Esophagus muscularis mucosa (tissue), 4 donors: Measurements from ENCODE around the gene BOK. TPM values are rescaled to one million over a fixed set of nuclear protein-coding genes. Genes with fewer than 3 reads are reported as not detected.
"Not testable (repeated sequence)": the region's sequence is repeated elsewhere in the genome, so short reads cannot be mapped to it uniquely, and the experiment has no call there.

Source experiments
- DNase-seq: peaks from one replicate; pipeline ENCODE4 v3.0.0-alpha.2; 2017; ENCODE audit errors: extremely low spot score
- H3K27ac ChIP-seq, 4 donors: fragments of 200-600 bp; sonication (generic); replicated peaks in 1 of 4; 1 replicate in 3 of 4; 2 replicates in 1 of 4; pipeline ENCODE4 v1.5.1; 2016 to 2019; ENCODE audit warnings: mild to moderate bottlenecking in 1 of 4
- H3K27me3 ChIP-seq, 4 donors: fragments of 200-600 bp; sonication (generic); one replicate each; pipeline versions ENCODE4 v1.5.1 to v1.6.0; 2016 to 2019
- H3K36me3 ChIP-seq, 4 donors: fragments of 200-600 bp; sonication (generic); one replicate each; pipeline ENCODE4 v1.5.1; 2016 to 2019
- H3K4me1 ChIP-seq, 4 donors: fragments of 200-600 bp; sonication (generic); one replicate each; pipeline ENCODE4 v1.5.1; 2016 to 2019
- H3K4me3 ChIP-seq, 4 donors: fragments of 200-600 bp; sonication (generic); 1 replicate in 2 of 4; 2 replicates in 2 of 4; pipeline ENCODE4 v1.5.1; 2016 to 2019; ENCODE audit warnings: mild to moderate bottlenecking in 4 of 4, moderate library complexity in 1 of 4
- H3K9me3 ChIP-seq, 4 donors: fragments of 200-600 bp; sonication (generic); 1 replicate in 3 of 4; 2 replicates in 1 of 4; pipeline ENCODE4 v1.5.1; 2016 to 2019
- CTCF ChIP-seq, 3 experiments: fragments of 200-600 bp in 2 of 3; fragments of 450-650 bp in 1 of 3; sonication (generic) in 2 of 3; IDR thresholded peaks; one replicate each; pipeline ENCODE4 v1.5.1; 2017 to 2019; ENCODE audit warnings: antibody characterized with exemption in 3 of 3, mild to moderate bottlenecking in 2 of 3, moderate library complexity in 1 of 3
- EP300 ChIP-seq: sonication (generic); formaldehyde crosslinking; IDR thresholded peaks from one replicate; pipeline ENCODE4 v1.6.1; 2017; ENCODE audit warnings: antibody characterized with exemption
- POLR2A ChIP-seq: fragments of 450-650 bp; IDR thresholded peaks from one replicate; pipeline ENCODE4 v1.6.1; 2017; ENCODE audit warnings: antibody characterized with exemption, moderate library complexity, mild to moderate bottlenecking, low read depth
- POLR2AphosphoS5 ChIP-seq, 2 donors: sonication (generic); formaldehyde crosslinking; IDR thresholded peaks; one replicate each; pipeline ENCODE4 v1.6.1; 2017; ENCODE audit warnings: antibody characterized with exemption in 2 of 2
- WGBS: methylation state at CpG from one replicate; pipeline ENCODE4 v1.1.5; 2018; 5-methylcytosine and 5-hydroxymethylcytosine counted together
- intact Hi-C: fragments of 100-400 bp; cut with DNase I; formaldehyde crosslinking; loops from one replicate; pipeline ENCODE4 v1.15.1; 2023
- total RNA-seq, 4 donors: library from RNA; depleted of rRNA; stranded (reverse); fragments of >200 nt; gene quantifications; one replicate each; pipeline versions ENCODE4 v1.1.0 to v1.2.1, GENCODE V29; 2016

BOK gene
- total RNA-seq, 4 donors from 2014 or later = 55.8 to 118 (median 73.7) TPM

GRCh38 chr2:241569831-241570281 is 11.3 kb downstream of the BOK start:
- Histone ChIP-seq H3K4me3 (no peak overlapping the region), H3K9me3 (no peaks in the 10 kb centered on the region), H3K4me1 (peaks cover 0 to 37% (median 23%) of the 10 kb centered on the region in 4 donors), H3K27me3 (no peaks in the 10 kb centered on the region), H3K36me3 (peaks cover 8 to 37% (median 30%) of the 10 kb centered on the region in 4 donors), H3K27ac (no peak overlapping the region)
- intact Hi-C loops = no loop called here
- WGBS = 90% methylated on average over 22 of the region's 23 CpGs
- TF ChIP-seq CTCF (IDR thresholded peaks at IDR 0.05) (no peak), POLR2AphosphoS5 (IDR thresholded peaks at IDR 0.05) (no peak), EP300 (no peak), POLR2A (no peak)
- DNase-seq = no peak

DNA sequence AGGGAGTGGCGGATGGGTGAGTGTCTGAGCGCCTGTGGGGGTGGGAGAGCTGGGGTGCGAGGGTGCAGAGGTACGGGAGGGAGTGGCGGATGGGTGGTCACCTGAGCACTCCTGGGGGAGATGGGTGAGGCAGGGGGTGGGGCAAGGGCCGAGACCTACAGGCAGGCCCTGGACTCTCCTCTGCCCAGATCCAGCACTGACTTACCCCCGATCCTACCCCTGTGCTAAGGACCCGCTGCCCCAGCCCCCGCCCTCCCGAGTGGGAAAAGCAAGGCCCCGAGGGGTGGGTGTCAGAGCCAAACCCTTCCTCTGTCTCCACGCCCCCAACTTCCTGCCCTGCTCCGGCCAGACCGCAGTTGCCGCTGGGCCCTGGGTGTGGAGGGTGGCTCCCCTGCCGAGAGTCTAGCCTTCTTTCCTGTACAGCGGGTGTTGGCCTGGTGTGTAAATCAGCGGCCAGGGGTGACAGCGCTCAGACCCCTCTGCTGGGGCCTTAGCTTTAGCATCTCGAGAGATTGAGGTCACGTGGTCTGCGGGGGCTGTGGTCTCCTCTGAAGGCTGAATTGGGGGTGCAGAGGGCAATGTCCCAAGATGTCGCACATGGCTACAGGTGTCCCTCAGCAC is 12.5 kb downstream of the BOK start:
- Histone ChIP-seq H3K4me1 (peaks cover 0 to 26% (median 18%) of the 10 kb centered on the region in 4 donors), H3K27me3 (no peaks in the 10 kb centered on the region), H3K9me3 (no peaks in the 10 kb centered on the region), H3K36me3 (peaks cover 8 to 38% (median 30%) of the 10 kb centered on the region in 4 donors), H3K4me3 (no peak overlapping the region), H3K27ac (no peak overlapping the region)
- no peak for TF ChIP-seq POLR2AphosphoS5 (IDR thresholded peaks at IDR 0.05)
- no peak for TF ChIP-seq POLR2A
- no peak for TF ChIP-seq EP300
- TF ChIP-seq CTCF (IDR thresholded peaks at IDR 0.05) = no peak
- intact Hi-C loops = no loop called here
- no peak for DNase-seq
- WGBS = 90% methylated on average over 15 of the region's 23 CpGs

- DNase-seq = no peak
- H3K36me3 ChIP-seq = peaks cover 8 to 38% (median 30%) of the 10 kb centered on the region in 4 donors
- no peak overlapping the region for H3K4me3 ChIP-seq
- TF ChIP-seq POLR2A = no peak
- no peak for TF ChIP-seq EP300
- no peak for TF ChIP-seq CTCF (IDR thresholded peaks at IDR 0.05)
- TF ChIP-seq POLR2AphosphoS5 (IDR thresholded peaks at IDR 0.05) = no peak
- H3K9me3 ChIP-seq = no peaks in the 10 kb centered on the region
- intact Hi-C loops = no loop called here
- WGBS = 90% methylated on average over 22 of the region's 27 CpGs
- H3K4me1 ChIP-seq = peaks cover 0 to 32% (median 21%) of the 10 kb centered on the region in 4 donors
- H3K27ac ChIP-seq = no peak overlapping the region
- no peaks in the 10 kb centered on the region for H3K27me3 ChIP-seq
Measured at GRCh38 chr2:241571821-241572620, 13.5 kb downstream of the BOK start.

DNA sequence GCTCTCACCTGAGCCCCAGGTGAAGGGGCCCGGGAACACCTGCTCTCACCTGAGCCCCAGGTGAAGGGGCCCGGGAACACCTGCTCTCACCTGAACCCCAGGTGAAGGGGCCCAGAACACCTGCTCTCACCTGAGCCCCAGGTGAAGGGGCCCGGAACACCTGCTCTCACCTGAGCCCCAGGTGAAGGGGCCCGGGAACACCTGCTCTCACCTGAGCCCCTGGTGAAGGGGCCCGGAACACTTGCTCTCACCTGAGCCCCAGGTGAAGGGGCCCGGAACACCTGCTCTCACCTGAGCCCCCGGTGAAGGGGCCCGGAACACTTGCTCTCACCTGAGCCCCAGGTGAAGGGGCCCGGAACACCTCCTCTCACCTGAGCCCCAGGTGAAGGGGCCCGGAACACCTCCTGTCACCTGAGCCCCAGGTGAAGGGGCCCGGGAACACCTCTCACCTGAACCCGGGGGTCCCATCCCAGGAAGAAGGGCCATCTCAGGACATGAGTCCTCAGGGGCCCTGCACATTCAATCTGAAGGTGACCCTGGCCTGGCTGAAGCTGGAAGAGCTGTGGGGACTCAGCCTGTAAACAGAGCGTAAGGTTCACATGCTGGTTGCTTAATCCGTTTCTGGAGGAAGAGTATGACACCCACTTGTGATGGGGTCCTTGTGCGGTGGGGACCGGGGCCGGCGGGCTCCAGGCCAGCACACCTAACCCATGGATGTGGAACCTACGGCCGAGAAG is 14.5 kb downstream of the BOK start:
- DNase-seq, H3K27ac ChIP-seq, H3K9me3 ChIP-seq, H3K27me3 ChIP-seq, intact Hi-C loops, H3K4me3 ChIP-seq: not testable (repeated sequence)
- 92% methylated on average over 9 of the region's 20 CpGs for WGBS
- Histone ChIP-seq H3K36me3 (peaks cover 8 to 38% (median 30%) of the 10 kb centered on the region in 4 donors), H3K4me1 (peaks cover 6 to 41% (median 31%) of the 10 kb centered on the region in 4 donors)

GRCh38 chr2:241573741-241574140 is 15.2 kb downstream of the BOK start:
- Histone ChIP-seq H3K9me3 (no peaks in the 10 kb centered on the region), H3K27ac (no peak overlapping the region), H3K4me3 (no peak overlapping the region), H3K4me1 (peaks cover 10 to 38% (median 30%) of the 10 kb centered on the region in 4 donors), H3K36me3 (peaks cover 8 to 38% (median 30%) of the 10 kb centered on the region in 4 donors), H3K27me3 (no peaks in the 10 kb centered on the region)
- TF ChIP-seq CTCF (IDR thresholded peaks at IDR 0.05) (no peak), POLR2A (no peak), POLR2AphosphoS5 (IDR thresholded peaks at IDR 0.05) (no peak), EP300 (no peak)
- WGBS = 89% methylated on average over 4 of the region's 12 CpGs
- no peak for DNase-seq
- intact Hi-C loops = no loop called here
